Measurements from ENCODE around the gene PTGR2.

The PTGR2 gene

GRCh38 chr14:73810478-73811163 lies 41.0 kb upstream of the PTGR2 start:
- no peak for TF ChIP-seq CTCF (IDR thresholded peaks at IDR 0.05; ENCODE audit: insufficient read depth, low read length, missing control alignments)
- no peak for DNase-seq (ENCODE audit: low read depth, low spot score)
- CTCF ChIA-PET: interaction anchor here (1.2 to 1.8 kb wide), 2 partner anchors 15 to 82 kb away, joined by 4 read pairs; no protein-coding TSS in a partner anchor
- POLR2A ChIA-PET: interaction anchor here (1.0 kb wide), 1 partner anchor 76 kb away, joined by 3 read pairs; the partner anchor contains the start of gene ZNF410
- no peak overlapping the region for H3K4me3 ChIP-seq (ENCODE audit: low read depth, low read length)

GRCh38 chr14:73811164-73811503 lies 40.5 kb upstream of the PTGR2 start:
- no peak overlapping the region for H3K4me3 ChIP-seq (ENCODE audit: low read depth, low read length)
- no peak for TF ChIP-seq CTCF (IDR thresholded peaks at IDR 0.05; ENCODE audit: insufficient read depth, low read length, missing control alignments)
- ChIA-PET CTCF (interaction anchor here (1.2 to 1.8 kb wide), 3 partner anchors 11 to 82 kb away, joined by 4 to 8 read pairs (median 4); no protein-coding TSS in a partner anchor), POLR2A (no interaction called here)
- no peak for DNase-seq (ENCODE audit: low read depth, low spot score)

- H3K4me3 ChIP-seq (ENCODE audit: low read depth, low read length): no peak overlapping the region
- ChIA-PET CTCF (no interaction called here), POLR2A (no interaction called here)
Observed at GRCh38 chr14:73814153-73814552, 37.5 kb upstream of the PTGR2 start.

GRCh38 chr14:73815849-73816248 lies 35.8 kb upstream of the PTGR2 start:
- H3K4me3 ChIP-seq (ENCODE audit: low read depth, low read length): no peak overlapping the region
- CTCF ChIA-PET: interaction anchor here (1.2 to 3.4 kb wide), 2 partner anchors 11 to 75 kb away, joined by 3 to 16 read pairs; no protein-coding TSS in a partner anchor

More at GRCh38 chr14:73814153-73814552, 37.5 kb upstream of the PTGR2 start:
- no peak for DNase-seq (ENCODE audit: low read depth, low spot score)
- no peak for TF ChIP-seq CTCF (IDR thresholded peaks at IDR 0.05; ENCODE audit: insufficient read depth, low read length, missing control alignments)

GRCh38 chr14:73816393-73816816 lies 35.2 kb upstream of the PTGR2 start:
- no peak for TF ChIP-seq CTCF (IDR thresholded peaks at IDR 0.05; ENCODE audit: insufficient read depth, low read length, missing control alignments)
- no peak overlapping the region for H3K4me3 ChIP-seq (ENCODE audit: low read depth, low read length)
- POLR2A ChIA-PET: no interaction called here
- CTCF ChIA-PET: interaction anchor here (1.2 to 3.4 kb wide), 3 partner anchors 10 to 76 kb away, joined by 3 to 16 read pairs (median 3); no protein-coding TSS in a partner anchor
- no peak for DNase-seq (ENCODE audit: low read depth, low spot score)

More at GRCh38 chr14:73815849-73816248, 35.8 kb upstream of the PTGR2 start:
- POLR2A ChIA-PET: no interaction called here
- no peak for DNase-seq (ENCODE audit: low read depth, low spot score)
- TF ChIP-seq CTCF (IDR thresholded peaks at IDR 0.05; ENCODE audit: insufficient read depth, low read length, missing control alignments): no peak

GRCh38 chr14:73817020-73817655 lies 34.5 kb upstream of the PTGR2 start:
- no peak for TF ChIP-seq CTCF (IDR thresholded peaks at IDR 0.05; ENCODE audit: insufficient read depth, low read length, missing control alignments)
- POLR2A ChIA-PET: no interaction called here

More at GRCh38 chr14:73817020-73817655, 34.5 kb upstream of the PTGR2 start:
- CTCF ChIA-PET: interaction anchor here (1.2 to 3.4 kb wide), 3 partner anchors 10 to 77 kb away, joined by 3 to 16 read pairs (median 3); no protein-coding TSS in a partner anchor
- no peak overlapping the region for H3K4me3 ChIP-seq (ENCODE audit: low read depth, low read length)
- DNase-seq (ENCODE audit: low read depth, low spot score): no peak
